ENCODE data around the gene IDH2.

DNA sequence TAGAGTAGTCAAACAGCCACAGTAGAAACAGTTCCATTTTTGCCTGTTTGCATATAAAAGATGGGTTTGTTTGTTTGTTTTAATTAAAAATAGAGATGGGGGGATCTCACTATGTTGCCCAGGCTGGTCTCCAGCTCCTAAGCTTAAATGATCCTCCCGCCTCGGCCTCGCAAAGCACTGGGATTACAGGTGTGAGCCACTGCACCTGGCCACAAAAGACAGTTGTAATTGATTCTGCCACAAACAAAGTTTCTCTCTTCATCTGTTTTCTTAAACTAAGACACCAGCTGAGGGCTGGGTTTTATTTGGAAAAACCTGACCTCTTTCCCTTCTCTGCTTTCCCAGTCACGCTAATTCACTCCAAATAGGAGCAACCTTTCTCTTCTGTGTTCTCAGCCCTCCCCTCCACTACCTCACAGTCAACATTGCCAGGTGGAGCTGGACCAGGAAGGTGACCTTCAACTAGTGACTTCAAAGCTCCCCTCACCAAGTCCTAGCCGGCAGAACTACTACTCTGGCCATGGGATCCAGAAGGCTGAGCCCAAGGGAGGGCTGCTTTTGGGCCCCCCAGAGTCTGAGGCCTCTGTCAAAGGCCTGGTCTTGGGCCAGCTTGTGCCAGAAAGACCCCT, 1.5 kb upstream of the IDH2 start:
- TF ChIP-seq, protein P1, sequence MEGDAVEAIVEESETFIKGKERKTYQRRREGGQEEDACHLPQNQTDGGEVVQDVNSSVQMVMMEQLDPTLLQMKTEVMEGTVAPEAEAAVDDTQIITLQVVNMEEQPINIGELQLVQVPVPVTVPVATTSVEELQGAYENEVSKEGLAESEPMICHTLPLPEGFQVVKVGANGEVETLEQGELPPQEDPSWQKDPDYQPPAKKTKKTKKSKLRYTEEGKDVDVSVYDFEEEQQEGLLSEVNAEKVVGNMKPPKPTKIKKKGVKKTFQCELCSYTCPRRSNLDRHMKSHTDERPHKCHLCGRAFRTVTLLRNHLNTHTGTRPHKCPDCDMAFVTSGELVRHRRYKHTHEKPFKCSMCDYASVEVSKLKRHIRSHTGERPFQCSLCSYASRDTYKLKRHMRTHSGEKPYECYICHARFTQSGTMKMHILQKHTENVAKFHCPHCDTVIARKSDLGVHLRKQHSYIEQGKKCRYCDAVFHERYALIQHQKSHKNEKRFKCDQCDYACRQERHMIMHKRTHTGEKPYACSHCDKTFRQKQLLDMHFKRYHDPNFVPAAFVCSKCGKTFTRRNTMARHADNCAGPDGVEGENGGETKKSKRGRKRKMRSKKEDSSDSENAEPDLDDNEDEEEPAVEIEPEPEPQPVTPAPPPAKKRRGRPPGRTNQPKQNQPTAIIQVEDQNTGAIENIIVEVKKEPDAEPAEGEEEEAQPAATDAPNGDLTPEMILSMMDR (IDR thresholded peaks at IDR 0.05; ENCODE audit: low read depth, low read length, poor library complexity, severe bottlenecking) = no peak
- no peak for TF ChIP-seq EZH2phosphoT487 (IDR thresholded peaks at IDR 0.05; ENCODE audit: borderline replicate concordance, low read length)
